GM12878 (cell line): ENCODE measurements around the gene CORO1C. TPM values are rescaled to one million over a fixed set of nuclear protein-coding genes. Genes with fewer than 3 reads are reported as not detected.

Source experiments
- BHLHE40 ChIP-seq, 2 experiments: fragments of 450-650 bp in 1 of 2; IDR thresholded peaks; 2 replicates each; pipeline ENCODE4 v1.6.1; 2011 to 2017; ENCODE audit warnings: low read depth in 2 of 2, borderline replicate concordance in 1 of 2, improper control_type of control experiment in 1 of 2, low read length in 1 of 2, mild to moderate bottlenecking in 1 of 2
- CHD2 ChIP-seq: IDR thresholded peaks from 2 replicates; pipeline ENCODE4 v1.6.1; 2011; ENCODE audit warnings: low read depth, low read length, improper control_type of control experiment, borderline replicate concordance
- CREM ChIP-seq: IDR thresholded peaks from 2 replicates; pipeline ENCODE4 v1.6.1; 2014; ENCODE audit warnings: antibody characterized with exemption, low read depth
- DPF2 ChIP-seq: fragments of 450-650 bp; IDR thresholded peaks from 2 replicates; pipeline ENCODE4 v1.6.1; 2017; ENCODE audit warnings: mild to moderate bottlenecking
- EED ChIP-seq: sonication (generic); IDR thresholded peaks from 2 replicates; pipeline ENCODE4 v1.6.1; 2016; ENCODE audit warnings: antibody characterized with exemption, low read depth
- ESRRA ChIP-seq: IDR thresholded peaks from 2 replicates; pipeline ENCODE4 v1.6.1; 2012; ENCODE audit warnings: mild to moderate bottlenecking, low read length, improper control_type of control experiment
- FOS ChIP-seq: IDR thresholded peaks from 3 replicates; pipeline ENCODE4 v1.6.1; 2011; ENCODE audit warnings: borderline replicate concordance; ENCODE audit not compliant: insufficient read length; ENCODE audit errors: extremely low read depth
- KAT2A ChIP-seq: conservative IDR thresholded peaks from 2 replicates; pipeline ENCODE4 v1.6.1; 2011; ENCODE audit warnings: low read depth, low read length; ENCODE audit not compliant: control insufficient read depth
- KDM1A ChIP-seq: fragments of 200-600 bp; sonication (generic); IDR thresholded peaks from 2 replicates; pipeline ENCODE4 v1.6.1; 2016; ENCODE audit warnings: borderline replicate concordance
- KLF5 ChIP-seq: fragments of 450-650 bp; IDR thresholded peaks from 2 replicates; pipeline ENCODE4 v1.6.1; 2014; ENCODE audit warnings: mild to moderate bottlenecking; ENCODE audit not compliant: partially characterized antibody
- MEF2A ChIP-seq: IDR thresholded peaks from 2 replicates; pipeline ENCODE4 v1.6.1; 2011; ENCODE audit warnings: low read depth, mild to moderate bottlenecking, low read length, moderate library complexity; ENCODE audit not compliant: insufficient read depth
- NR2C1 ChIP-seq: fragments of 450-650 bp; IDR thresholded peaks from 2 replicates; pipeline ENCODE4 v1.6.1; 2017; ENCODE audit warnings: antibody characterized with exemption, mild to moderate bottlenecking, moderate library complexity
- POLR2A ChIP-seq: IDR thresholded peaks from 2 replicates; pipeline ENCODE4 v1.6.1; 2011; ENCODE audit warnings: low read depth, mild to moderate bottlenecking, low read length
- POLR2AphosphoS5 ChIP-seq: IDR thresholded peaks from 2 replicates; pipeline ENCODE4 v1.6.1; 2011; ENCODE audit warnings: mild to moderate bottlenecking, low read length, inconsistent platforms
- RAD21 ChIP-seq: IDR thresholded peaks from 2 replicates; pipeline ENCODE4 v1.6.1; 2011; ENCODE audit warnings: mild to moderate bottlenecking, low read depth, low read length, moderate library complexity; ENCODE audit not compliant: insufficient read depth
- RCOR1 ChIP-seq: conservative IDR thresholded peaks from 2 replicates; pipeline ENCODE4 v1.6.1; 2012; ENCODE audit warnings: low read depth, low read length, improper control_type of control experiment
- RELA ChIP-seq: fragments of 450-650 bp; IDR thresholded peaks from 2 replicates; pipeline ENCODE4 v1.8.0; 2014; ENCODE audit warnings: borderline replicate concordance; ENCODE audit not compliant: partially characterized antibody
- SMAD1 ChIP-seq: fragments of 450-650 bp; IDR thresholded peaks from 2 replicates; pipeline ENCODE4 v1.6.1; 2018; ENCODE audit warnings: mild to moderate bottlenecking, low read depth; ENCODE audit not compliant: partially characterized antibody
- SMARCA5 ChIP-seq: fragments of 450-650 bp; IDR thresholded peaks from 2 replicates; pipeline ENCODE4 v1.6.1; 2017; ENCODE audit warnings: mild to moderate bottlenecking
- SMC3 ChIP-seq: IDR thresholded peaks from 2 replicates; pipeline ENCODE4 v1.6.1; 2011; ENCODE audit warnings: low read length, improper control_type of control experiment, borderline replicate concordance
- SP1 ChIP-seq: IDR thresholded peaks from one replicate; pipeline ENCODE4 v1.6.1; 2011; ENCODE audit warnings: low read depth, low read length
- SRF ChIP-seq, 2 experiments: IDR thresholded peaks; 2 replicates each; pipeline ENCODE4 v1.6.1; 2011; ENCODE audit warnings: low read depth in 2 of 2, low read length in 2 of 2, mild to moderate bottlenecking in 1 of 2, moderate library complexity in 1 of 2
- SUZ12 ChIP-seq: fragments of 200-600 bp; sonication (generic); IDR thresholded peaks from one replicate; pipeline ENCODE4 v1.6.1; 2018; ENCODE audit warnings: antibody characterized with exemption, mild to moderate bottlenecking; ENCODE audit not compliant: unreplicated experiment
- TARDBP ChIP-seq: IDR thresholded peaks from 2 replicates; pipeline ENCODE4 v1.6.1; 2016; ENCODE audit warnings: borderline replicate concordance
- TCF3 ChIP-seq: IDR thresholded peaks from 2 replicates; pipeline ENCODE4 v1.6.1; 2012; ENCODE audit warnings: low read depth, mild to moderate bottlenecking, low read length, borderline replicate concordance; ENCODE audit not compliant: insufficient read depth
- YY1 ChIP-seq: IDR thresholded peaks from 2 replicates; pipeline ENCODE4 v1.6.1; 2011; ENCODE audit warnings: low read depth, mild to moderate bottlenecking, low read length
- ZNF24 ChIP-seq: fragments of 450-650 bp; IDR thresholded peaks from 2 replicates; pipeline ENCODE4 v1.6.1; 2017; ENCODE audit warnings: antibody characterized with exemption, mild to moderate bottlenecking
- ZNF384 ChIP-seq: IDR thresholded peaks from 2 replicates; pipeline ENCODE4 v1.6.1; 2012; ENCODE audit warnings: low read depth, mild to moderate bottlenecking, low read length, improper control_type of control experiment, borderline replicate concordance
- ZNF592 ChIP-seq: fragments of 450-650 bp; IDR thresholded peaks from 2 replicates; pipeline ENCODE4 v1.6.1; 2017; ENCODE audit warnings: mild to moderate bottlenecking, moderate library complexity
- polyA plus RNA-seq, 11 experiments: library from polyadenylated mRNA; depleted of rRNA in 4 of 11; unstranded in 6 of 11; stranded (reverse) in 5 of 11; fragments of >200 nt; fragmentation: Nextera tagmentation in 4 of 11; fragmentation: Illumina TruSeq in 1 of 11; extraction: Ambion mirVana in 4 of 11; extraction: Trizol in 1 of 11; gene quantifications; 1 replicate in 1 of 11; 2 replicates in 10 of 11; pipeline versions ENCODE4 v1.2.1 to v1.2.3, GENCODE V29; 2011 to 2016; ENCODE audit warnings: inconsistent platforms in 2 of 11, missing spikeins in 2 of 11, low read depth in 1 of 11
- total RNA-seq, 4 experiments: library from RNA; depleted of rRNA in 3 of 4; stranded (reverse); fragments of >200 nt in 3 of 4; fragmentation: Illumina TruSeq in 1 of 4; extraction: Trizol in 1 of 4; gene quantifications; 2 replicates each; pipeline versions ENCODE4 v1.2.1 to v1.2.3, GENCODE V29; 2013 to 2021

The CORO1C gene
- total and polyA plus RNA-seq, 10 of the 15 experiments (the other 5 are each of a cell fraction or from before 2014, with no cell fraction given): 52.7 to 254 (median 171) TPM

- TF ChIP-seq KDM1A: no peak
- 0 out of 2 replicates have a peak, but pooled peaks have one; percentile 12 for TF ChIP-seq MEF2A
- TF ChIP-seq ZNF24: no peak
- no peak for TF ChIP-seq CREM
- 0 out of 2 replicates have a peak, but pooled peaks have one; percentile 2 for TF ChIP-seq SMARCA5
- 0 out of 2 replicates have a peak, but pooled peaks have one; percentile 54 for TF ChIP-seq ESRRA
- no peak for TF ChIP-seq SRF (IDR thresholded peaks at IDR 0.05; ENCODE audit: low read depth in 2 of 2, low read length in 2 of 2)
- no peak for TF ChIP-seq KLF5
- no peak for TF ChIP-seq RCOR1
- TF ChIP-seq RELA: peak; percentile 60
- peak; percentile 98 for TF ChIP-seq SMC3
- TF ChIP-seq NR2C1: no peak
- no peak for TF ChIP-seq SUZ12
- TF ChIP-seq ZNF592: peak; percentile 45; the same call in 1 of the 2 replicates
- no peak for TF ChIP-seq ZNF384
- no peak for TF ChIP-seq TARDBP
- peak; percentile 64; the same call in 1 of the 2 replicates for TF ChIP-seq EED
- TF ChIP-seq SP1: no peak
- 0 out of 2 replicates have a peak, but pooled peaks have one; percentile 35 for TF ChIP-seq CHD2
- peak; percentile 84 for TF ChIP-seq YY1
- TF ChIP-seq KAT2A: no peak
- no peak for TF ChIP-seq SMAD1
- no peak for TF ChIP-seq DPF2
- TF ChIP-seq POLR2A: no peak
- TF ChIP-seq BHLHE40 (IDR thresholded peaks at IDR 0.05; ENCODE audit: borderline replicate concordance in 1 of 2, low read depth in 2 of 2, low read length in 1 of 2): peak; percentile 1 to 31; a peak in 1 of 4 replicates
- TF ChIP-seq FOS: no peak
- no peak for TF ChIP-seq POLR2AphosphoS5
- peak; percentile 38; the same call in 1 of the 2 replicates for TF ChIP-seq TCF3
- peak; percentile 96 for TF ChIP-seq RAD21
These were observed 113.0 kb downstream of the CORO1C start (continued) for GRCh38 chr12:108618079-108618952.
